ENCODE results near the gene CREB3L1.

GRCh38 chr11:46305295-46305694 is 27.8 kb downstream of the CREB3L1 start:
- TF ChIP-seq CTCF (IDR thresholded peaks at IDR 0.05) = no peak
- no peak for TF ChIP-seq EZH2 (IDR thresholded peaks at IDR 0.05)
- TF ChIP-seq EZH2phosphoT487 (IDR thresholded peaks at IDR 0.05) = no peak
